H1 (cell line): ENCODE results near the gene KLRF1. TPM values are rescaled to one million over a fixed set of nuclear protein-coding genes. Genes with fewer than 3 reads are reported as not detected.

Experiments used
- CTCF ChIA-PET: fragments of 300-600 bp; sonication (Branson Sonifier 250); formaldehyde crosslinking; loops from one replicate; lab custom pipeline; 2021; ENCODE audit not compliant: partially characterized antibody; lab: Charles Lee
- POLR2A ChIA-PET: fragments of 300-600 bp; sonication (Branson Sonifier 250); formaldehyde crosslinking; loops from one replicate; lab custom pipeline; 2021; ENCODE audit warnings: inconsistent platforms; ENCODE audit not compliant: partially characterized antibody; lab: Charles Lee
- DNase-seq, 2 experiments: peaks; one replicate each; pipeline versions ENCODE4 v3.0.0 to v3.0.0-alpha.2; 2010 to 2022; ENCODE audit warnings: low spot score in 2 of 2, low read depth in 1 of 2, mixed read lengths in 1 of 2
- FAIRE-seq: peaks from 2 replicates; lab custom pipeline; 2011; peaks lifted over from hg19 to GRCh38; lab: Jason Lieb, UNC
- H2AFZ ChIP-seq: 2 replicates; pipeline ENCODE4 v1.8.1; 2012; ENCODE audit warnings: low read length, inconsistent platforms
- H2AK5ac ChIP-seq: 2 replicates; pipeline ENCODE4 v1.6.1; 2013; ENCODE audit warnings: low read depth, low read length
- H2BK120ac ChIP-seq: replicated peaks from 2 replicates; pipeline ENCODE3; 2013; ENCODE audit warnings: low read depth, low read length, inconsistent platforms
- H2BK12ac ChIP-seq: 2 replicates; pipeline ENCODE4 v1.6.1; 2013; ENCODE audit warnings: low read depth, low read length
- H2BK15ac ChIP-seq: 2 replicates; pipeline ENCODE4 v1.6.1; 2013; ENCODE audit warnings: low read length
- H2BK20ac ChIP-seq: 2 replicates; pipeline ENCODE4 v1.6.1; 2013; ENCODE audit warnings: low read length
- H2BK5ac ChIP-seq: 2 replicates; pipeline ENCODE4 v1.6.1; 2013; ENCODE audit warnings: low read depth, low read length
- H3K14ac ChIP-seq: 2 replicates; pipeline ENCODE4 v1.6.1; 2013; ENCODE audit warnings: inconsistent platforms; ENCODE audit not compliant: insufficient read length
- H3K18ac ChIP-seq: 2 replicates; pipeline ENCODE4 v1.6.1; 2013; ENCODE audit warnings: low read length; ENCODE audit errors: extremely low read depth
- H3K23ac ChIP-seq: 2 replicates; pipeline ENCODE4 v1.6.1; 2013; ENCODE audit warnings: inconsistent platforms; ENCODE audit not compliant: insufficient read length
- H3K23me2 ChIP-seq: 2 replicates; pipeline ENCODE4 v1.6.1; 2013; ENCODE audit warnings: low read depth, low read length
- H3K27ac ChIP-seq: 2 replicates; pipeline ENCODE4 v1.6.1; 2011; ENCODE audit warnings: low read depth, low read length, inconsistent platforms
- H3K27me3 ChIP-seq, 4 experiments: replicated peaks in 1 of 4; 1 replicate in 1 of 4; 2 replicates in 3 of 4; pipeline versions ENCODE4 v1.6.1 to v1.8.1; 2011 to 2013; ENCODE audit warnings: low read length in 3 of 4, mild to moderate bottlenecking in 3 of 4, inconsistent platforms in 2 of 4, mixed read lengths in 2 of 4, moderate library complexity in 1 of 4; ENCODE audit not compliant: control insufficient read depth in 3 of 4, insufficient read depth in 3 of 4; ENCODE audit errors: extremely low read depth in 1 of 4
- H3K36me3 ChIP-seq, 4 experiments: 2 replicates each; pipeline versions ENCODE4 v1.6.1 to v1.8.1; 2011 to 2013; ENCODE audit warnings: mild to moderate bottlenecking in 4 of 4, low read length in 3 of 4, moderate library complexity in 2 of 4, control low read depth in 1 of 4, inconsistent platforms in 1 of 4; ENCODE audit not compliant: insufficient read depth in 4 of 4, control insufficient read depth in 2 of 4
- H3K4ac ChIP-seq: replicated peaks from 2 replicates; pipeline ENCODE3; 2013; ENCODE audit warnings: low read length, low read depth, mixed read lengths, inconsistent platforms; ENCODE audit not compliant: insufficient read length
- H3K4me1 ChIP-seq, 4 experiments: replicated peaks in 1 of 4; 1 replicate in 1 of 4; 2 replicates in 3 of 4; pipeline versions ENCODE4 v1.6.1 to v1.8.1; 2011 to 2013; ENCODE audit warnings: low read length in 3 of 4, inconsistent platforms in 2 of 4, mixed read lengths in 1 of 4; ENCODE audit not compliant: insufficient read depth in 4 of 4, control insufficient read depth in 3 of 4
- H3K4me2 ChIP-seq, 2 experiments: 2 replicates each; pipeline versions ENCODE4 v1.6.1 to v1.8.1; 2011 to 2013; ENCODE audit warnings: low read depth in 2 of 2, low read length in 2 of 2, control low read depth in 1 of 2, inconsistent platforms in 1 of 2, mild to moderate bottlenecking in 1 of 2; ENCODE audit not compliant: insufficient read depth in 1 of 2
- H3K4me3 ChIP-seq, 4 experiments: fragments of 200-600, 300-600 bp in 1 of 4; sonication (generic), shearing (Covaris generic), sonication (Bioruptor Twin) in 1 of 4; 2 replicates each; pipeline versions ENCODE4 v1.5.1 to v1.8.1; 2011 to 2016; ENCODE audit warnings: low read length in 4 of 4, low read depth in 3 of 4, control low read depth in 2 of 4, inconsistent platforms in 2 of 4, mild to moderate bottlenecking in 2 of 4, mixed read lengths in 1 of 4, moderate library complexity in 1 of 4; ENCODE audit not compliant: insufficient read depth in 2 of 4; ENCODE audit errors: extremely low read depth in 1 of 4
- H3K56ac ChIP-seq: replicated peaks from 2 replicates; pipeline ENCODE3; 2013; ENCODE audit warnings: low read depth, mild to moderate bottlenecking, mixed read lengths, low read length, inconsistent platforms; ENCODE audit not compliant: insufficient read length
- H3K79me1 ChIP-seq: 2 replicates; pipeline ENCODE4 v1.6.1; 2013; ENCODE audit warnings: low read depth, low read length, control low read depth
- H3K79me2 ChIP-seq, 2 experiments: 2 replicates each; pipeline versions ENCODE4 v1.6.1 to v1.8.1; 2012 to 2013; ENCODE audit warnings: low read length in 2 of 2, mild to moderate bottlenecking in 2 of 2, inconsistent platforms in 1 of 2; ENCODE audit not compliant: insufficient read depth in 2 of 2, control insufficient read depth in 1 of 2
- H3K9ac ChIP-seq, 4 experiments: replicated peaks in 1 of 4; 1 replicate in 1 of 4; 2 replicates in 3 of 4; pipeline versions ENCODE4 v1.6.1 to v1.8.1; 2011 to 2013; ENCODE audit warnings: low read depth in 3 of 4, low read length in 3 of 4, control low read depth in 2 of 4, mild to moderate bottlenecking in 2 of 4, moderate library complexity in 2 of 4, inconsistent platforms in 1 of 4; ENCODE audit errors: extremely low read depth in 1 of 4
- H3K9me3 ChIP-seq, 2 experiments: 2 replicates each; pipeline versions ENCODE4 v1.6.1 to v1.8.1; 2012 to 2013; ENCODE audit warnings: mild to moderate bottlenecking in 2 of 2, moderate library complexity in 2 of 2, control low read depth in 1 of 2, inconsistent platforms in 1 of 2, low read depth in 1 of 2, low read length in 1 of 2, mixed read lengths in 1 of 2; ENCODE audit not compliant: insufficient read depth in 2 of 2
- H4K20me1 ChIP-seq, 2 experiments: replicated peaks in 1 of 2; 2 replicates each; pipeline versions ENCODE3 to v1.8.1; 2011 to 2013; ENCODE audit warnings: inconsistent platforms in 2 of 2, low read length in 2 of 2, mild to moderate bottlenecking in 1 of 2; ENCODE audit not compliant: insufficient read depth in 2 of 2, control insufficient read depth in 1 of 2
- H4K5ac ChIP-seq: 2 replicates; pipeline ENCODE4 v1.6.1; 2013; ENCODE audit warnings: low read length, low read depth, mixed read lengths, inconsistent platforms; ENCODE audit not compliant: insufficient read length
- H4K8ac ChIP-seq: 2 replicates; pipeline ENCODE4 v1.8.0; 2013; ENCODE audit warnings: mild to moderate bottlenecking, moderate library complexity, low read length, inconsistent platforms; ENCODE audit not compliant: insufficient read depth; ENCODE audit errors: extremely low read depth
- H4K91ac ChIP-seq: replicated peaks from 2 replicates; pipeline ENCODE3; 2013; ENCODE audit warnings: low read length, mixed read lengths, inconsistent platforms; ENCODE audit not compliant: insufficient read length
- CEBPB ChIP-seq: IDR thresholded peaks from 2 replicates; pipeline ENCODE4 v1.6.1; 2012; ENCODE audit warnings: low read depth, low read length
- CREB1 ChIP-seq: IDR thresholded peaks from 2 replicates; pipeline ENCODE4 v1.6.1; 2012; ENCODE audit warnings: inconsistent platforms
- GTF2F1 ChIP-seq: IDR thresholded peaks from 2 replicates; pipeline ENCODE4 v1.6.1; 2012; ENCODE audit warnings: low read depth, low read length, improper control_type of control experiment, borderline replicate concordance
- JUN ChIP-seq: IDR thresholded peaks from 2 replicates; pipeline ENCODE4 v1.6.1; 2011; ENCODE audit warnings: low read depth, mild to moderate bottlenecking, improper control_type of control experiment, low read length
- MAX ChIP-seq: IDR thresholded peaks from 2 replicates; pipeline ENCODE4 v1.6.1; 2012; ENCODE audit warnings: inconsistent platforms
- RAD21 ChIP-seq, 2 experiments: IDR thresholded peaks in 1 of 2; conservative IDR thresholded peaks in 1 of 2; 2 replicates each; pipeline ENCODE4 v1.6.1; 2011; ENCODE audit warnings: low read depth in 2 of 2, low read length in 2 of 2, improper control_type of control experiment in 1 of 2, inconsistent platforms in 1 of 2, mild to moderate bottlenecking in 1 of 2, moderate library complexity in 1 of 2
- RXRA ChIP-seq: IDR thresholded peaks from 2 replicates; pipeline ENCODE4 v1.6.1; 2011; ENCODE audit warnings: low read depth, mild to moderate bottlenecking, low read length, moderate library complexity; ENCODE audit not compliant: insufficient read depth
- SIN3A ChIP-seq, 2 experiments: IDR thresholded peaks in 1 of 2; conservative IDR thresholded peaks in 1 of 2; 2 replicates each; pipeline ENCODE4 v1.6.1; 2011 to 2012; ENCODE audit warnings: low read length in 2 of 2, improper control_type of control experiment in 1 of 2, low read depth in 1 of 2, mild to moderate bottlenecking in 1 of 2
- SIX5 ChIP-seq: IDR thresholded peaks from 2 replicates; pipeline ENCODE4 v1.6.1; 2011; ENCODE audit warnings: mild to moderate bottlenecking, low read depth, low read length
- SP1 ChIP-seq: IDR thresholded peaks from 2 replicates; pipeline ENCODE4 v1.6.1; 2011; ENCODE audit warnings: low read depth, low read length
- TBP ChIP-seq: IDR thresholded peaks from 2 replicates; pipeline ENCODE4 v1.6.1; 2011; ENCODE audit warnings: low read depth, low read length, improper control_type of control experiment
- WGBS, 2 experiments: shearing (Covaris generic) in 1 of 2; methylation state at CpG; one replicate each; pipeline versions ENCODE4 v1.1.6 to v1.1.7; 2013 to 2015; ENCODE audit warnings: low lambda C conversion rate in 2 of 2, mixed read lengths in 2 of 2, inconsistent platforms in 1 of 2, low coverage in 1 of 2, missing lambda C conversion rate in 1 of 2; ENCODE audit not compliant: insufficient replicate concordance in 2 of 2, insufficient coverage in 1 of 2, insufficient read length in 1 of 2; ENCODE audit errors: extremely low coverage in 1 of 2, missing lambda C conversion rate in 1 of 2; 5-methylcytosine and 5-hydroxymethylcytosine counted together
- long read RNA-seq, 2 experiments: library from RNA in 1 of 2; library from capped mRNA in 1 of 2; stranded (forward); transcript quantifications; one replicate each; pipeline ENCODE4 v2.0.0, GENCODE V29; 2021; ENCODE audit warnings: inconsistent platforms in 1 of 2
- polyA minus RNA-seq, 3 experiments: library from RNA; depleted of rRNA, polyadenylated mRNA; stranded (reverse); fragments of >200 nt; gene quantifications; 1 replicate in 2 of 3; 2 replicates in 1 of 3; pipeline ENCODE4 v1.2.3, GENCODE V29; 2011
- polyA plus RNA-seq, 7 experiments: library from polyadenylated mRNA; depleted of rRNA in 3 of 7; stranded (reverse) in 5 of 7; unstranded in 2 of 7; fragments of >200 nt in 5 of 7; fragments of 200-250 nt in 2 of 7; gene quantifications; 1 replicate in 5 of 7; 2 replicates in 1 of 7; 4 replicates in 1 of 7; pipeline versions ENCODE4 v1.2.1 to v1.2.3, GENCODE V29; 2011 to 2013; ENCODE audit warnings: missing spikeins in 2 of 7, mixed read lengths in 2 of 7
- total RNA-seq: library from RNA; stranded (reverse); fragmentation: NEBNext Ultra II Directional; extraction: Animal tissue kit (Norgen Biotek cat#: 25700); gene quantifications from 2 replicates; pipeline ENCODE4 v1.2.1, GENCODE V29; 2021

KLRF1 gene
- total RNA-seq (not detected in 2 replicates), polyA plus RNA-seq (2011; rRNA removed) (not detected in 2 replicates), polyA minus RNA-seq (2011; rRNA and poly(A)+ RNA removed) (not detected in 2 replicates)
- not detected for polyA plus RNA-seq (2011; cell fraction: cytosol; rRNA removed)
- polyA plus RNA-seq (2011; cell fraction: nucleus; rRNA removed), result not detected
- polyA plus RNA-seq (2012, experiment 1 of 2), result not detected in 4 replicates
- not detected for polyA plus RNA-seq (2012, experiment 2 of 2)
- polyA plus RNA-seq (2013, experiment 1 of 2), result not detected
- polyA plus RNA-seq (2013, experiment 2 of 2), result 0.09 TPM
- not detected for polyA minus RNA-seq (2011; cell fraction: cytosol; rRNA and poly(A)+ RNA removed)
- polyA minus RNA-seq (2011; cell fraction: nucleus; rRNA and poly(A)+ RNA removed), result not detected
- long read RNA-seq, experiment 1, partial matches to known transcripts, result 0 of 2 reads
- long read RNA-seq, experiment 1, other reads (novel, unspliced or antisense), result 2 of 2 reads
- long read RNA-seq, experiment 2, result 0 reads

GRCh38 chr12:9827209-9827888, at the start of gene KLRF1:
TSS of gene KLRF1 (plus strand) at chr12:9827481. CDS start at chr12:9827545, 64 bp downstream.
- no peaks in the 10 kb centered on the region for H3K4me1 ChIP-seq
- no peaks in the 10 kb centered on the region for H3K36me3 ChIP-seq
- 0 out of 4 replicates have a peak, but pooled peaks cover 0 to 2% of the 10 kb centered on the region in 2 experiments for H3K9me3 ChIP-seq
- H3K79me1 ChIP-seq, result no peaks in the 10 kb centered on the region
- no peak within 1 kb of the TSS for H3K14ac ChIP-seq
- H3K4ac ChIP-seq, result no peak within 1 kb of the TSS
- ChIA-PET POLR2A (no interaction called here), CTCF (no interaction called here)
- FAIRE-seq (no peak), DNase-seq (no peak)
- no peak within 1 kb of the TSS for H4K8ac ChIP-seq
- no peak within 1 kb of the TSS for H2BK15ac ChIP-seq
- H4K20me1 ChIP-seq, result no peaks in the 10 kb centered on the region
- no peak within 1 kb of the TSS for H4K5ac ChIP-seq
- H2BK12ac ChIP-seq, result no peak within 1 kb of the TSS
- no peak within 1 kb of the TSS for H3K23ac ChIP-seq
- H2AK5ac ChIP-seq, result no peak within 1 kb of the TSS
- H3K23me2 ChIP-seq, result no peaks in the 10 kb centered on the region
- no peak within 1 kb of the TSS for H3K9ac ChIP-seq
- no peak within 1 kb of the TSS for H2BK20ac ChIP-seq
- H3K56ac ChIP-seq, result no peak within 1 kb of the TSS
- no peak within 1 kb of the TSS for H4K91ac ChIP-seq
- H3K27me3 ChIP-seq, result no peaks in the 10 kb centered on the region
- WGBS, 2 experiments, result 81% methylated on average over 3 of the region's 3 CpGs; no CpG with 5 or more reads in 1 of the 2 experiments
- no peak within 1 kb of the TSS for H3K18ac ChIP-seq
- no peak within 1 kb of the TSS for H3K27ac ChIP-seq
- H3K79me2 ChIP-seq, result no peaks in the 10 kb centered on the region
- H3K4me3 ChIP-seq, result no peak within 1 kb of the TSS
- no peak within 1 kb of the TSS for H2BK120ac ChIP-seq
- H2BK5ac ChIP-seq, result no peak within 1 kb of the TSS
- H2AFZ ChIP-seq, result no peak within 1 kb of the TSS
- H3K4me2 ChIP-seq, result no peak within 1 kb of the TSS
- TF ChIP-seq TBP, result no peak
- TF ChIP-seq MAX, result no peak
- TF ChIP-seq SIN3A (conservative IDR thresholded peaks at IDR 0.05 in 1 of 2, IDR thresholded peaks at IDR 0.05 in 1 of 2; ENCODE audit: low read depth in 1 of 2, low read length in 2 of 2), result no peak
- TF ChIP-seq RAD21 (IDR thresholded peaks at IDR 0.05 in 1 of 2, conservative IDR thresholded peaks at IDR 0.05 in 1 of 2; ENCODE audit: low read depth in 2 of 2, low read length in 2 of 2), result no peak
- no peak for TF ChIP-seq RXRA
- no peak for TF ChIP-seq SP1
- TF ChIP-seq CEBPB, result no peak
- TF ChIP-seq SIX5, result no peak
- no peak for TF ChIP-seq JUN
- TF ChIP-seq GTF2F1, result no peak
- no peak for TF ChIP-seq CREB1
